G401 (cell line): ENCODE measurements around the gene FXN. TPM values are rescaled to one million over a fixed set of nuclear protein-coding genes. Genes with fewer than 3 reads are reported as not detected.

ENCODE experiments used
- DNase-seq: peaks from one replicate; pipeline ENCODE4 v3.0.0-alpha.2; 2015; ENCODE audit warnings: low spot score
- in situ Hi-C: cut with HindIII; loops from 2 replicates; pipeline ENCODE4 v1.10.0; 2016; ENCODE audit warnings: low sequenced_read_pairs, mixed read lengths
- total RNA-seq: library from RNA; depleted of rRNA; stranded (reverse); fragments of >200 nt; shearing (Covaris generic); gene quantifications from 2 replicates; pipeline ENCODE4 v1.2.3, GENCODE V29; 2014

Gene FXN
- total RNA-seq, 1 experiment from 2014 or later: 29.9 TPM

DNA sequence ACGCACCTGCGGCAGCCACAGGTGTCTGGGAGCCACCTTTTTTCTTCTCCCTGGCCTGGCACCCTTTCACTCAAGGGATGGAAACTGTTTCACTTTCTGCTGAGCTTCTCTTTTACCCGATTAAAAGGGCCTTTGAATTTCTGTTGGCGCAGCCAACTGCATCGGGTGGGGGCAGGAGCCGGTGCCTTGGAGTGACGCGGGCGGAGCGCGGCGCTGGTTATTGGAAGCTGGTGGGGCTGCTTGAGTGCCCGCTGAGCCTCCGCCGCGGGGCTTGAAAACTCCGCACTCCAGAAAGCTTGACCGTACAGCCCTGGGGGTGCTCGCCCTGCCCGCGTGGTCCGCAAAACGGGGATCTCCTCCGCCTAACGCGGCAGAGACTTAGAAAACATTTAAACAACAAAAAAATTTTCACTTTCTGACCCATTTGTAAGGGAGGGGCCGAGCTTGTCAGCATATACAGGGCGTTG lies 86.6 kb downstream of the FXN start:
- peak; percentile 50 for DNase-seq
- in situ Hi-C loops: no loop called here

DNA sequence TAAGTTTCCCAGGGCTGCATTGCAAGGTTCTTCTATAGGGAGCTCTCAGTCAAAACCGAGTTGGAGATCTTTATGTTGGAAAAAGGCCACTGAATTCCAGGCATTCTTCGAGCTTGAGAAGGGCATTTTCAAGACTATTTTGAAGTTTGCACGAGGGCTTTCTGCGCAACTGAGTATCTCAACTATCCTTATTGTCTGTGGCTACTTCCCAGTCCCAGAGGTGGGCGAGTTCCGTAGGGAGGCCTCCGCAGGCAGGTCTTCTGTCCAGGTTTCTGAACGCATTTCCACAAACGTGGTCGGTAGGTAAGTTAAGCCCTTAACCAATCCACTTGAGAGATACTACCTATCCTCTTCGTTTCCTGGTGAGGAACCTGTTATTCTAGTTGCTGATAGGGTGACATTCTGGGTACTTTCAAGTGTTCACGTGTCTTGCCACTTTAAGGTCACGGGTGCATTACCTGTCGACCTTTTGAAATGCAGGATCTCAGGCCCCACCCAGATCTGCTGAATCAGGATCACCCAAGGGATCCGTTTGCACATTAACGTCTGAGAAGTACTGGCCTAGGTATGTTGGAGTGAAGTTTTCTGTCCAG lies 87.1 kb downstream of the FXN start:
- in situ Hi-C loops: no loop called here
- DNase-seq: no peak

DNA sequence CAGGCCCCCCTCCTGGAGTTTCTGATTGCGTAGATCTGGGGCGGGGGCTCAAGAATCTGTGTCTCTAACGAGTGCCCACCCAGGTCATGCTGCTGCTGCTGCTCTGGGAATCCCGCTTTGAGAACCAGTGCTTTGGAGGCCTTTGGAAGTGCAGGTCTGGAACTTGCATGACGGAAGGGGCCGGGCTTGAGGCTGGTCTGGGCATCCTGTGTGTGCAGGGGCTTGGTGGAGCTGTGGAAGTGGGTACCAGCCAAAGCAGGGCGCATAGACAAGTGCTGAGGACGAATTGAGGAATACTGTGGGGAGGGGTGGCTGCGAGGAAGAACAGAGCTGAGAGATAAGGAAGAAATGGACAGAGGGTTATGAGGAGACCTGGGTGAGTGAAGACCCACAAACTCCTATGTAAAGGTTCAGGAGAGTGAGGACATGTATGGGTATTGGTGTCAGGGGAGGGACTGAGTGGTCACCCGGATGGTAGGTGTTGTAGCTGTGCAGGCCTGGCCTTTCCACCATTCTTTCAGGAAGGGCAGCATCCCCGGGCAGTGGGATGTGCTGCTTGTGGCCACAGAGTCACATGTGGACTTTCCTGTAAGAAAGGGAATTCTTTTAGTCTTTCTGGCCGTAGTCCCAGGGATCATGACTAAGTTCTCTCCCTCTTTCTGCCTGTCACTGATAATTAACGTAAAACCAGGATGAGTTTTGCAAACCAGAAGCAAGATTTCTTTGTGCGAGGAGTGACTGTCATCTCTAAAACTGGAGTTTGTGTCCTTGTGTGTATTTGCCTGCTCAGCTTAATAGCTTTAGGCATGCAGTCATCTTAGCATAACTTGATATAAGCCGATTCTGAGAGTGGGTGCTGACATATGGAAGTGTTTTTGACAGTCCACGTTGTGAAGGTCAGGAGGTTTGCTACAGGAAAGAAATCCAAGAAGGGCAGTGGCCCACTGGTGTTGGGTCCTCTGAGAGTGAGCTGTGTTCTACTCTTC lies 95.2 kb downstream of the FXN start:
- no peak for DNase-seq
- in situ Hi-C loops: no loop called here

DNA sequence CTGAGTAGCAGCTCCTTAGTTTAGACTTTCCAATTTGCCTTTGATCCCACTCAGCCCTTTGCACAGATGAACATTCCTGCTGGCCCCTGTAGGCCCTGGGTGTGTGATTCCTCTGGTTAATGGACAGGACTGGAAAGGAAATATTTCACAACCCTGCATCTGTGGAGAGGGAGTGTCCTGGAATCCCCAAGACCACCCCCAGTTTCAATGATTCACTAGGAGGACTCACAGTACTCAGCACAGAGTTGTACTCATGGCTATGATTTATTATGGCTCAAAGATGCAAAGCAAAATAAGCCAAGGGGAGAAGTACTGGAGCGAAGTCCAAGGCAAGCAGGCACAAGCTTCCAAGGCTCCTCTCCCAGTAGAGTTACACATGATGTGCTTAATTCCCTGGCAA lies 96.1 kb downstream of the FXN start:
- in situ Hi-C loops: no loop called here
- DNase-seq: no peak

DNA sequence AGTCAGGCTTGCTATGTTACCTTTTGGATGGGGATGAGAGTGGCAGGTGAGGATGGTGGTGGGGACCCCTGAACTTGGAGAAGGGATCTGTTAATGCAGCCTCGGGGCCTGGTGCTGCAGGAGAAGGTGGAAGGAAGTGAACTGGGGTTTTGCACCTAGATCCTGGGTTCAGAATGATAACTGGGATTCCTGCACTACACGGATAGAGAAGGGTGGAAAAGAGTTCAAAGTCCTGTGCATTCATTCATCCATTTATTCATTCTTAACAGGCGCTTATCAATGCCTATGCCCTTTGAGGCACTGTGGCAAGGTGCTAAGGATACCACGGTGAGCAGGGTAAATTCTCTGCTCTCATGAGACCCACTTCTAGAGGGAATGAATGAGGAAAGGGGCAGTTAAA lies 96.8 kb downstream of the FXN start:
- DNase-seq: no peak
- in situ Hi-C loops: no loop called here

DNA sequence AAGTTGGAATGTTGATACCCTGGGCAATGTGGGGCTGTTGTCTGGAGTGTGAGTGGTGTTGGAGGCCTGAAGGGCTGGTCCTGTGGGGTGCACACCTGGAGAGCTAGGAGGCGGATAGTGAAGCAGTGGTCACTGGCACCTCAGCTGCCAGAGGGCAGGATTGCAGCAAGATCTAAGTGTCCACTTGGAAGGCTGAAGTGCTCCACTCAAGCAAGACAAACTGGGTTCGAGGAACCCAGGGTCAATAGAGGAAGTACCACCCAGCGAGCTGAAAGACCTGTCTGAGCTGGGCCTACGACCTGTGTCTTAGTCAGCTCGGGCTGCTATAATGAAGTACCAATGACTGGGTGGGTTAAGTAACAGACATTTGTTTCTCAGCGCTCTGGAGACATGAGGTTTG lies 98.9 kb downstream of the FXN start:
- DNase-seq: no peak
- in situ Hi-C loops: no loop called here

- in situ Hi-C loops: no loop called here
These were observed 100.6 kb downstream of the FXN start for GRCh38 chr9:69136185-69136584.

GRCh38 chr9:69136779-69137178 lies 101.2 kb downstream of the FXN start:
- in situ Hi-C loops: no loop called here
- DNase-seq: no peak

More at GRCh38 chr9:69136185-69136584, 100.6 kb downstream of the FXN start:
- DNase-seq: no peak

GRCh38 chr9:69137311-69137710 lies 101.8 kb downstream of the FXN start:
- DNase-seq: no peak
- in situ Hi-C loops: no loop called here

GRCh38 chr9:69139596-69139995 lies 104.0 kb downstream of the FXN start:
- in situ Hi-C loops: no loop called here
- no peak for DNase-seq

- no peak for DNase-seq
- in situ Hi-C loops: no loop called here
These were observed 104.7 kb downstream of the FXN start for GRCh38 chr9:69140123-69140735.

DNA sequence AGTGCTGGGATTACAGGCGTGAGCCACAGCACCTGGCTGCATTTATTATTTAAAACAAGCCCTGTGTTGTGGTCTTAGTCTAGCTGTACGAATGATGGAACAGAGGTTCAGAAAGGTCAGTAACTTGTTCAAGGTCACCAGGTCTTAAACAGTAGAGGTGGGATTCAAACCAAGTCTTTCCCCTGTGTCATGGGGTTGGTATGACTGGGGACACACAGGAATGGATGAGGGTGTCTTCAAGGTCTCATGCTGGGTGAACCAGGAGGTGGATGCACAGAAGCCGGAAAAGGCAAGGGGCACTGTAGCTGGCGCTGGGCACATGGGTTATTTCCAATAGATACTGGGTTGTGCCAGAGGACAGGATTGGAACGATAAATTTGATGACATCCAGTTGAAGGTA lies 106.3 kb downstream of the FXN start:
- DNase-seq: no peak
- in situ Hi-C loops: no loop called here

DNA sequence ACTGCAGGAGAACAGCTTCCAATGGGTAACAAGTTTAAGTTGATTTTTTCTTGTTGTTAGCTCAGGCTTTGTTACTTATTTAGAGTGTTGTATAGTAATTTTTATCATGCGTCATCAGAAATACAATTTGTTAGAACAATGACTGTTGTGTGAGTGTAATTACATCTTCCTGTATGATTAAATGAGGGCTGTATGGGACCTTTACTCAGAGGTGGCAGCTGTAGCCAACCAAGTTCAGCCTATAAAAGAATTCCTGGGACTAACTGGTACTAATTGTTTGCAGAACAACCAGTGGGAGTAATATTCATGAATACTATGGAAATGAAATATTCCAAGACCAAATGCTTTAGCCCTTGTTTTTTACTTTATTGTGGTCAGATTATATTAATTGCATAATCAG lies 107.7 kb downstream of the FXN start:
- in situ Hi-C loops: no loop called here
- DNase-seq: no peak

GRCh38 chr9:69145144-69145715 lies 109.7 kb downstream of the FXN start:
- DNase-seq: no peak
- in situ Hi-C loops: no loop called here

- no peak for DNase-seq
- in situ Hi-C loops: no loop called here
These were observed 111.7 kb downstream of the FXN start for GRCh38 chr9:69147041-69147834.

DNA sequence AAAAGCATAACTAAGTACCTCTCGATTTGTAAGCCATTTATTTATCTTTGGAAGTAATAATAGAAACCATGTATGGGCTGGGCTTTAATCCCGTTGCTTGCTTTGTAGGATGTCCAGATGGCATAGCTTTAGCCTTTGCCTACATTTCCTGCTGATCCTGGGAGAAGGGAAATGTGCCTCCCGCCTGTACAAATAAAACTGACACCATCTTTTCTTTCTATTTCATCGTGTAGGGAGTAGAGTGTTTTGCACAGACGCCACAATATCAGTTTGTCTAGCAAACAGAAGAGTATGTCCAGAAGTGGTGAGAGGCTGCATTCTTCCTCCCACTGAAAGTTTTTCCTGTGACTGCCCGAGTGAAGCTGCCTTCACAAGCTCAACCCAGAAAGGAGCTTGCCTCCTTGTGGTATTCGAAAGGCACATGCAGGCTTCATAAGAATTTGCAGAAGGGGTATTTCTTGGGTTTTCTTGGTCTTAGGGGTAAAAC lies 113.8 kb downstream of the FXN start:
- in situ Hi-C loops: no loop called here
- DNase-seq: peak; percentile 68
